ENCODE measurements around the gene TBX4.

DNA sequence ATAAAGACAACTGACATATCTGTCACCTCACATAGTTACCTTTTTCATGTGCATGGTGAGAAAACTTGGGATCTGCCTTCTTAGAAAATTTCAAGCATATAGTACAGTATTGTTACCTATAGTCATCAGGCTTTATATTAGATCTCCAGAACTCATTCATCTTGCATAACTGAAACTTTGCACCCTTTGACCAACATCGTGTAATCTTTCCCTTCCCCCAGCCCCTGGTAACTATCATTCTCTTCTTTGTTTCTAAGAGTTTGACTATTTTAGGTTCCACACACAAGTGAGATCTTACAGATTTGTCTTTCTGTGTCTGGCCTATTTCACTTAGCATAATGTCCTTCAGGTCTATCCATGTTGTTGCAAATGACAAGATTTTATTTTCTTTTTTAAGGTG is 22.9 kb upstream of the TBX4 start:
- TF ChIP-seq EZH2 (IDR thresholded peaks at IDR 0.05) (no peak), POLR2AphosphoS5 (IDR thresholded peaks at IDR 0.05; ENCODE audit: borderline replicate concordance, low read depth, low read length) (no peak), FOXP2 (optimal IDR thresholded peaks at IDR 0.05; ENCODE audit: control extremely low read depth, extremely low read length, insufficient read depth) (no peak)
